ENCODE results near the gene LRRC8A. TPM values are rescaled to one million over a fixed set of nuclear protein-coding genes. Genes with fewer than 3 reads are reported as not detected.
"Not testable (repeated sequence)": the region's sequence is repeated elsewhere in the genome, so short reads cannot be mapped to it uniquely, and the experiment has no call there.

Gene LRRC8A
- total RNA-seq, 4 donors from 2014 or later, result 77.3 to 127 (median 108) TPM

GRCh38 chr9:128937310-128938165, 55.6 kb downstream of the LRRC8A start:
- 83% methylated on average over 7 of the region's 9 CpGs for WGBS
- peaks cover 34% of the 10 kb centered on the region for H3K36me3 ChIP-seq
- peaks cover 22% of the 10 kb centered on the region for H3K4me1 ChIP-seq
- H3K9me3 ChIP-seq, result no peaks in the 10 kb centered on the region
- DNase-seq (ENCODE audit: low spot score in 2 of 2), result peak in 1 of 2 donors; percentile 38
- H3K27ac ChIP-seq, result no peak overlapping the region
- H3K4me3 ChIP-seq, result no peak overlapping the region
- no peak for TF ChIP-seq POLR2A (IDR thresholded peaks at IDR 0.05)
- TF ChIP-seq POLR2AphosphoS5 (IDR thresholded peaks at IDR 0.05), result no peak
- no peak for TF ChIP-seq EP300 (IDR thresholded peaks at IDR 0.05)
- TF ChIP-seq CTCF (IDR thresholded peaks at IDR 0.05), result no peak
- no peaks in the 10 kb centered on the region for H3K27me3 ChIP-seq

GRCh38 chr9:128940271-128940921, 58.5 kb downstream of the LRRC8A start:
- no peak overlapping the region for H3K4me3 ChIP-seq
- no peaks in the 10 kb centered on the region for H3K9me3 ChIP-seq
- peaks cover 26% of the 10 kb centered on the region for H3K36me3 ChIP-seq
- TF ChIP-seq POLR2A (IDR thresholded peaks at IDR 0.05) (no peak), CTCF (IDR thresholded peaks at IDR 0.05) (no peak), POLR2AphosphoS5 (IDR thresholded peaks at IDR 0.05) (no peak)
- WGBS, result 66% methylated on average over 15 of the region's 15 CpGs
- H3K27me3 ChIP-seq, result no peaks in the 10 kb centered on the region
- H3K4me1 ChIP-seq, result peaks cover 26% of the 10 kb centered on the region
- peak; percentile 56 to 72 for DNase-seq (ENCODE audit: low spot score in 2 of 2)
- no peak overlapping the region for H3K27ac ChIP-seq

GRCh38 chr9:128940946-128941755, 59.2 kb downstream of the LRRC8A start:
- Histone ChIP-seq H3K27ac (no peak overlapping the region), H3K9me3 (no peaks in the 10 kb centered on the region), H3K36me3 (peaks cover 23% of the 10 kb centered on the region), H3K4me3 (no peak overlapping the region), H3K4me1 (peaks cover 31% of the 10 kb centered on the region), H3K27me3 (no peaks in the 10 kb centered on the region)
- TF ChIP-seq EP300 (IDR thresholded peaks at IDR 0.05), result no peak
- TF ChIP-seq POLR2AphosphoS5 (IDR thresholded peaks at IDR 0.05), result no peak
- no peak for TF ChIP-seq CTCF (IDR thresholded peaks at IDR 0.05)
- no peak for TF ChIP-seq POLR2A (IDR thresholded peaks at IDR 0.05)
- WGBS, result 89% methylated on average over 10 of the region's 12 CpGs
- DNase-seq (ENCODE audit: low spot score in 2 of 2), result peak; percentile 57 to 76

- Histone ChIP-seq H3K27me3 (no peaks in the 10 kb centered on the region), H3K4me3 (no peak overlapping the region), H3K9me3 (no peaks in the 10 kb centered on the region), H3K36me3 (peaks cover 21% of the 10 kb centered on the region), H3K4me1 (peaks cover 40% of the 10 kb centered on the region), H3K27ac (no peak overlapping the region)
- WGBS, result 85% methylated on average over 6 of the region's 7 CpGs
- DNase-seq (ENCODE audit: low spot score in 2 of 2), result peak; percentile 50 to 53
- TF ChIP-seq EP300 (IDR thresholded peaks at IDR 0.05) (no peak), CTCF (IDR thresholded peaks at IDR 0.05) (no peak), POLR2A (IDR thresholded peaks at IDR 0.05) (no peak), POLR2AphosphoS5 (IDR thresholded peaks at IDR 0.05) (no peak)
Measured at GRCh38 chr9:128943832-128944620, 62.1 kb downstream of the LRRC8A start.

- not testable (repeated sequence) for H3K27me3 ChIP-seq, H3K9me3 ChIP-seq, H3K4me3 ChIP-seq, H3K27ac ChIP-seq
- H3K4me1 ChIP-seq, result peaks cover 40% of the 10 kb centered on the region
- peaks cover 21% of the 10 kb centered on the region for H3K36me3 ChIP-seq
- 93% methylated on average over 7 of the region's 7 CpGs for WGBS
- DNase-seq (ENCODE audit: low spot score in 2 of 2), result peak in 1 of 2 donors; percentile 11
Measured at GRCh38 chr9:128944966-128945365, 63.0 kb downstream of the LRRC8A start.
